Cardiac muscle cell (in vitro differentiated cells and primary cell): ENCODE results near the gene CELF1. TPM values are rescaled to one million over a fixed set of nuclear protein-coding genes. Genes with fewer than 3 reads are reported as not detected.

ENCODE experiments used
- DNase-seq, 2 donors: peaks; one replicate each; pipeline versions ENCODE4 v3.0.0 to v3.0.0-alpha.2; 2010 to 2017; ENCODE audit warnings: low read depth in 1 of 2, low spot score in 1 of 2
- H3K27ac ChIP-seq: fragments of 200-600 bp; sonication (generic); 2 replicates; pipeline ENCODE4 v1.5.1; 2016
- H3K27me3 ChIP-seq: fragments of 200-600 bp; sonication (generic); 2 replicates; pipeline ENCODE4 v1.6.0; 2016; ENCODE audit warnings: control low read depth
- H3K36me3 ChIP-seq: fragments of 200-600 bp; sonication (generic); 2 replicates; pipeline ENCODE4 v1.5.1; 2016; ENCODE audit warnings: control low read depth
- H3K4me1 ChIP-seq: fragments of 200-600 bp; sonication (generic); 2 replicates; pipeline ENCODE4 v1.8.1; 2017; ENCODE audit warnings: low read depth, mild to moderate bottlenecking, mixed run types
- H3K4me3 ChIP-seq: fragments of 200-600 bp; sonication (generic); 2 replicates; pipeline ENCODE4 v1.5.1; 2016; ENCODE audit warnings: mild to moderate bottlenecking
- H3K9me3 ChIP-seq: fragments of 200-600 bp; sonication (generic); 2 replicates; pipeline ENCODE4 v1.5.1; 2017; ENCODE audit warnings: low read depth, mild to moderate bottlenecking, control low read depth
- CTCF ChIP-seq: IDR thresholded peaks from 2 replicates; pipeline ENCODE4 v1.5.1; 2012; ENCODE audit warnings: low read depth, mild to moderate bottlenecking, low read length
- polyA plus RNA-seq: library from polyadenylated mRNA; unstranded; fragments of >200 nt; fragmentation: Nextera tagmentation; extraction: Ambion mirVana; gene quantifications from 2 replicates; pipeline ENCODE4 v1.2.1, GENCODE V29; 2016
- total RNA-seq: library from RNA; depleted of rRNA; stranded (reverse); fragments of >200 nt; gene quantifications from 2 replicates; pipeline ENCODE4 v1.2.3, GENCODE V29; 2016

CELF1 gene
- total and polyA plus RNA-seq, 2 experiments from 2014 or later: 98.9 to 178 TPM

- Histone ChIP-seq H3K27me3 (no peaks in the 10 kb centered on the region), H3K9me3 (no peaks in the 10 kb centered on the region), H3K36me3 (no peaks in the 10 kb centered on the region), H3K27ac (no peak overlapping the region), H3K4me1 (peaks cover 15% of the 10 kb centered on the region), H3K4me3 (peak overlapping the region; percentile 55)
- DNase-seq: no peak
- TF ChIP-seq CTCF: no peak
Measured at GRCh38 chr11:47593492-47593933, 40.6 kb upstream of the CELF1 start.

- H3K9me3 ChIP-seq: no peaks in the 10 kb centered on the region
- peak overlapping the region; percentile 55 for H3K4me3 ChIP-seq
- no peak overlapping the region for H3K27ac ChIP-seq
- peaks cover 15% of the 10 kb centered on the region for H3K4me1 ChIP-seq
- DNase-seq: no peak
- no peaks in the 10 kb centered on the region for H3K27me3 ChIP-seq
- no peak for TF ChIP-seq CTCF
- no peaks in the 10 kb centered on the region for H3K36me3 ChIP-seq
Measured at GRCh38 chr11:47592970-47593369, 40.0 kb upstream of the CELF1 start.

GRCh38 chr11:47592251-47592650 lies 39.3 kb upstream of the CELF1 start:
- Histone ChIP-seq H3K4me1 (peaks cover 15% of the 10 kb centered on the region), H3K27ac (no peak overlapping the region), H3K9me3 (no peaks in the 10 kb centered on the region), H3K4me3 (no peak overlapping the region), H3K27me3 (no peaks in the 10 kb centered on the region), H3K36me3 (no peaks in the 10 kb centered on the region)
- no peak for DNase-seq
- no peak for TF ChIP-seq CTCF

- Histone ChIP-seq H3K27ac (peak overlapping the region; percentile 34), H3K4me1 (peaks cover 15% of the 10 kb centered on the region), H3K4me3 (no peak overlapping the region), H3K9me3 (no peaks in the 10 kb centered on the region), H3K36me3 (no peaks in the 10 kb centered on the region), H3K27me3 (no peaks in the 10 kb centered on the region)
- TF ChIP-seq CTCF: no peak
- DNase-seq: no peak
Measured at GRCh38 chr11:47591764-47592163, 38.8 kb upstream of the CELF1 start.

GRCh38 chr11:47589977-47590861 lies 37.3 kb upstream of the CELF1 start:
- peak in 1 of 2 donors; percentile 49 for DNase-seq
- H3K9me3 ChIP-seq: no peaks in the 10 kb centered on the region
- no peaks in the 10 kb centered on the region for H3K36me3 ChIP-seq
- no peak overlapping the region for H3K4me3 ChIP-seq
- H3K27me3 ChIP-seq: no peaks in the 10 kb centered on the region
- H3K27ac ChIP-seq: no peak overlapping the region
- no peak for TF ChIP-seq CTCF
- H3K4me1 ChIP-seq: peaks cover 9% of the 10 kb centered on the region
